Measurements from ENCODE around the gene AARS2. TPM values are rescaled to one million over a fixed set of nuclear protein-coding genes. Genes with fewer than 3 reads are reported as not detected.
A peak's percentile ranks its signal among the peaks of the same experiment; 100 is the strongest.

AARS2 gene
- total and polyA plus RNA-seq, 2 donors (not counting 1 experiment from before 2014, with no cell fraction given): 3.4 to 24.3 TPM

DNA sequence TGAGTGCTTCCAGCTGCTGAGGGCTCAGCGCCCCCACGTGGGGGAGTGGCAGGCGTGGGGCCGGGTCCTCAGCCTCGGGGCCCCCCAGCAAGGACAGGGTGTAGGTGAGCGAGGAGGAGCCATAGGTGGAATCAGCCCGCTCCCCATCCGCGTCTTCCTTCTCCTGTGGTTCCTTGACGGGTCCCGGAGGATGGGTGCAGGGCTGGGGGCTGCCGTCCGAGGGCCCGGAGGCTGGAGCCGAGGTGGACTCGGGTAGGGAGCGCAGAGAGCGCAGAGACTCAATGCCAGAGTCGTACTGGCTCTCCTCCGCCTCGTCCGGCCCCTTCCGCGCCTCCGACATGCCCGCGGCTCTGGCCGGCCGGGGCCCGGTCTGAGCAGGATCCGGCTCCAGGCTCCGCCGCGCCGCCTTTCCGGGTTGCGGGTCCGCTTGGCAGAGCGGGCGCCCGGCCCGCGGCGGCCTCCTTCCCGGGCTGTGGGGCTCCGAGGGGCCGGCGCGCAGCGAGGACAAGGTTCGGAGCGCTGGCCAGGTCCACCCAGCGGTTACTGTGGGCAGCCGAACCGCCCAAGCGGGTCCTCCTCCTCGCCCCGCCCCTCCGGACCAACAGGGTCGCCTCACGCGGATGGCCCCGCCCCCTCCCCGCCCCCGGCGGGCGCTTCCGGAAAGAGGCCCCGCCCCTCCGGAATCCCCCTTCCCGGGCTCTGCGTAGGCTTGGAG, 48.0 kb downstream of the AARS2 start, which contains the start of gene NFKBIE:
TSS of gene NFKBIE (minus strand) at position 545 of the 715 bp plus-strand sequence. CDS start at position 340, 205 bp downstream.
- TF ChIP-seq, protein P1, sequence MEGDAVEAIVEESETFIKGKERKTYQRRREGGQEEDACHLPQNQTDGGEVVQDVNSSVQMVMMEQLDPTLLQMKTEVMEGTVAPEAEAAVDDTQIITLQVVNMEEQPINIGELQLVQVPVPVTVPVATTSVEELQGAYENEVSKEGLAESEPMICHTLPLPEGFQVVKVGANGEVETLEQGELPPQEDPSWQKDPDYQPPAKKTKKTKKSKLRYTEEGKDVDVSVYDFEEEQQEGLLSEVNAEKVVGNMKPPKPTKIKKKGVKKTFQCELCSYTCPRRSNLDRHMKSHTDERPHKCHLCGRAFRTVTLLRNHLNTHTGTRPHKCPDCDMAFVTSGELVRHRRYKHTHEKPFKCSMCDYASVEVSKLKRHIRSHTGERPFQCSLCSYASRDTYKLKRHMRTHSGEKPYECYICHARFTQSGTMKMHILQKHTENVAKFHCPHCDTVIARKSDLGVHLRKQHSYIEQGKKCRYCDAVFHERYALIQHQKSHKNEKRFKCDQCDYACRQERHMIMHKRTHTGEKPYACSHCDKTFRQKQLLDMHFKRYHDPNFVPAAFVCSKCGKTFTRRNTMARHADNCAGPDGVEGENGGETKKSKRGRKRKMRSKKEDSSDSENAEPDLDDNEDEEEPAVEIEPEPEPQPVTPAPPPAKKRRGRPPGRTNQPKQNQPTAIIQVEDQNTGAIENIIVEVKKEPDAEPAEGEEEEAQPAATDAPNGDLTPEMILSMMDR (conservative IDR thresholded peaks at IDR 0.05 in 1 of 2, IDR thresholded peaks at IDR 0.05 in 1 of 2; ENCODE audit: low read depth in 1 of 2, low read length in 2 of 2): no peak
- no peak for TF ChIP-seq EZH2 (IDR thresholded peaks at IDR 0.05; ENCODE audit: low read length, missing control alignments)
- Histone ChIP-seq H3K4me3 (replicated peaks in 1 of 4; ENCODE audit: control extremely low read depth in 1 of 4, insufficient read depth in 1 of 4, low read depth in 3 of 4, low read length in 4 of 4) (peak within 1 kb of the TSS; percentile 59 to 86 (median 72)), H3K79me2 (ENCODE audit: control insufficient read depth, insufficient read depth, low read length) (no peaks in the 10 kb centered on the region), H4K20me1 (ENCODE audit: control insufficient read depth, extremely low read depth, insufficient read depth, low read length) (peaks cover 2% of the 10 kb centered on the region), H3K4me1 (ENCODE audit: control insufficient read depth, extremely low read depth, insufficient read depth, low read length) (peaks cover 5% of the 10 kb centered on the region), H3K27ac (ENCODE audit: insufficient read depth, low read length) (peak within 1 kb of the TSS; percentile 50), H2AFZ (ENCODE audit: low read length) (peak within 1 kb of the TSS; percentile 18), H3K36me3 (ENCODE audit: control insufficient read depth, insufficient read depth, low read length) (peaks cover under 1% of the 10 kb centered on the region), H3K9me3 (ENCODE audit: control insufficient read depth, insufficient read depth, low read depth, low read length) (no peaks in the 10 kb centered on the region), H3K27me3 (ENCODE audit: control insufficient read depth, insufficient read depth, low read length) (peaks cover 23% of the 10 kb centered on the region), H3K4me2 (ENCODE audit: extremely low read depth, insufficient read depth, low read length) (peak within 1 kb of the TSS; percentile 99), H3K9ac (ENCODE audit: insufficient read depth, low read length) (peak within 1 kb of the TSS; percentile 80)
- DNase-seq (ENCODE audit: low read depth in 2 of 2): peak; percentile 84 to 88

DNA sequence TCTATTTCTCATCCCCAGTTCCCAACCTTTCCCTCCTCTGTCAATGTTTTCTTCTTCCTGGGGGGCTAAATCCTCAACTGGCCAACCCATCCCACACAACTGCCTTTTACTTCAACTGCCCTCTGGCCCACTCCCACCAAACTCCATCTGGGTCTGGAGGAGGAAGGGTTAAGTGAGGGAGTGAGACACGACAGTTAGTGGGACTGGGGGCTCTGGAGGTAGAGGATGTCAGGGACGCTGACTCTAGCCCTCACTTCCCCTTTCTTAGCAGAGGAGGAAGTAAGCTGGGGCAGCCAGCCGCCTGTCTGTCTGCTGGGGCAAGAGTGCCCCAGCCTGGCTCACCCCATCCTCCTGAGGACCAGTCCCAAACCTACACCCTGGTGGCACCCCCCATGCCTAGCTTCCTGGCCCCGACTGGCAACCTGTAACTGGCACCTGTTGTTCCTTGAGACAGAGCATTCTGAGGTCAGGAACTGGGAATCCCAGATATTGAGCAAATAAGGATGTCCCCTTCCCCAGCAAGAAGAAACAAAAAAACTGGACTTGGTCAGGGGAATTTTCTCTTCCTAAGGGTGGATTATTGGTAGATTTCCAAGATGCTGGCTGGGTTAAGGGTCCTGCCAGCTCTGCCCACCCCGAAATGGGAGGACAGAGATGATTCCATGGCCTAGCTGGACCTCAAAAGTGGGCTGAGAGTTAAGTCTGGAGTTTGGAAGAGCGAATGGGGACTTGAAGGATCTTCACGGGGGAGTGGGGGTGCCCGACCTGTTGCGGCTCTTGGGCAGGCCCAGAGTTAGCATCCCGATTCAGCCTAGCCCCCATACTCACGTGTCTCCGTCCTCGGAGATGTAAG, 48.8 kb downstream of the AARS2 start:
- H3K27ac ChIP-seq (ENCODE audit: insufficient read depth, low read length): peak overlapping the region; percentile 50
- no peak for DNase-seq (ENCODE audit: low read depth in 2 of 2)

More for the DNA sequence above, 48.8 kb downstream of the AARS2 start:
- Histone ChIP-seq H3K27me3 (ENCODE audit: control insufficient read depth, insufficient read depth, low read length) (peaks cover 15% of the 10 kb centered on the region), H3K36me3 (ENCODE audit: control insufficient read depth, insufficient read depth, low read length) (peaks cover 2% of the 10 kb centered on the region), H3K9me3 (ENCODE audit: control insufficient read depth, insufficient read depth, low read depth, low read length) (no peaks in the 10 kb centered on the region), H4K20me1 (ENCODE audit: control insufficient read depth, extremely low read depth, insufficient read depth, low read length) (peaks cover 1% of the 10 kb centered on the region), H3K4me2 (ENCODE audit: extremely low read depth, insufficient read depth, low read length) (peak overlapping the region; percentile 99), H3K4me1 (ENCODE audit: control insufficient read depth, extremely low read depth, insufficient read depth, low read length) (peaks cover 5% of the 10 kb centered on the region), H3K4me3 (replicated peaks in 1 of 4; ENCODE audit: control extremely low read depth in 1 of 4, insufficient read depth in 1 of 4, low read depth in 3 of 4, low read length in 4 of 4) (peak overlapping the region; percentile 59 to 86 (median 72)), H3K9ac (ENCODE audit: insufficient read depth, low read length) (peak overlapping the region; percentile 80), H2AFZ (ENCODE audit: low read length) (peak overlapping the region; percentile 18), H3K79me2 (ENCODE audit: control insufficient read depth, insufficient read depth, low read length) (no peaks in the 10 kb centered on the region)
- TF ChIP-seq EZH2 (IDR thresholded peaks at IDR 0.05; ENCODE audit: low read length, missing control alignments): no peak
- TF ChIP-seq, protein P1 (conservative IDR thresholded peaks at IDR 0.05 in 1 of 2, IDR thresholded peaks at IDR 0.05 in 1 of 2; ENCODE audit: low read depth in 1 of 2, low read length in 2 of 2): no peak

Measured in fibroblast of lung (primary cell).